ENCODE results near the gene PDXP. TPM values are rescaled to one million over a fixed set of nuclear protein-coding genes. Genes with fewer than 3 reads are reported as not detected.

PDXP gene
- total and polyA plus RNA-seq, 2 of the 13 experiments (the other 11 are each of a cell fraction or from before 2014, with no cell fraction given) = 58.2 to 70.6 TPM

- TF ChIP-seq ZNF362 (CRISPR knock-in tag; IDR thresholded peaks at IDR 0.05; ENCODE audit: borderline replicate concordance) (no peak; the same call in 1 of the 2 replicates), ZNF546 (CRISPR knock-in tag; conservative IDR thresholded peaks at IDR 0.05) (peak; percentile 53; the same call in 1 of the 2 replicates), NR3C1 (CRISPR knock-in tag; IDR thresholded peaks at IDR 0.05) (no peak), ARID3A (IDR thresholded peaks at IDR 0.05; ENCODE audit: low read depth, low read length) (0 out of 2 replicates have a peak, but pooled peaks have one; percentile 10), RAD51 (IDR thresholded peaks at IDR 0.05; ENCODE audit: borderline replicate concordance) (no peak), ZNF572 (CRISPR knock-in tag; IDR thresholded peaks at IDR 0.05) (no peak), ELF1 (CRISPR knock-in tag; IDR thresholded peaks at IDR 0.05) (peak; percentile 77), ZNF761 (CRISPR knock-in tag; conservative IDR thresholded peaks at IDR 0.05) (no peak), ZSCAN21 (CRISPR knock-in tag; IDR thresholded peaks at IDR 0.05; ENCODE audit: borderline replicate concordance) (peak; percentile 31; the same call in 1 of the 2 replicates), ISX (CRISPR knock-in tag; conservative IDR thresholded peaks at IDR 0.05) (no peak), CENPT (CRISPR knock-in tag; IDR thresholded peaks at IDR 0.05; ENCODE audit: low read depth) (no peak), HMG20A (CRISPR knock-in tag; IDR thresholded peaks at IDR 0.05; ENCODE audit: borderline replicate concordance) (no peak), YEATS2 (CRISPR knock-in tag; IDR thresholded peaks at IDR 0.05; ENCODE audit: borderline replicate concordance) (no peak; the same call in 1 of the 2 replicates)
- TF ChIP-seq, protein P1, sequence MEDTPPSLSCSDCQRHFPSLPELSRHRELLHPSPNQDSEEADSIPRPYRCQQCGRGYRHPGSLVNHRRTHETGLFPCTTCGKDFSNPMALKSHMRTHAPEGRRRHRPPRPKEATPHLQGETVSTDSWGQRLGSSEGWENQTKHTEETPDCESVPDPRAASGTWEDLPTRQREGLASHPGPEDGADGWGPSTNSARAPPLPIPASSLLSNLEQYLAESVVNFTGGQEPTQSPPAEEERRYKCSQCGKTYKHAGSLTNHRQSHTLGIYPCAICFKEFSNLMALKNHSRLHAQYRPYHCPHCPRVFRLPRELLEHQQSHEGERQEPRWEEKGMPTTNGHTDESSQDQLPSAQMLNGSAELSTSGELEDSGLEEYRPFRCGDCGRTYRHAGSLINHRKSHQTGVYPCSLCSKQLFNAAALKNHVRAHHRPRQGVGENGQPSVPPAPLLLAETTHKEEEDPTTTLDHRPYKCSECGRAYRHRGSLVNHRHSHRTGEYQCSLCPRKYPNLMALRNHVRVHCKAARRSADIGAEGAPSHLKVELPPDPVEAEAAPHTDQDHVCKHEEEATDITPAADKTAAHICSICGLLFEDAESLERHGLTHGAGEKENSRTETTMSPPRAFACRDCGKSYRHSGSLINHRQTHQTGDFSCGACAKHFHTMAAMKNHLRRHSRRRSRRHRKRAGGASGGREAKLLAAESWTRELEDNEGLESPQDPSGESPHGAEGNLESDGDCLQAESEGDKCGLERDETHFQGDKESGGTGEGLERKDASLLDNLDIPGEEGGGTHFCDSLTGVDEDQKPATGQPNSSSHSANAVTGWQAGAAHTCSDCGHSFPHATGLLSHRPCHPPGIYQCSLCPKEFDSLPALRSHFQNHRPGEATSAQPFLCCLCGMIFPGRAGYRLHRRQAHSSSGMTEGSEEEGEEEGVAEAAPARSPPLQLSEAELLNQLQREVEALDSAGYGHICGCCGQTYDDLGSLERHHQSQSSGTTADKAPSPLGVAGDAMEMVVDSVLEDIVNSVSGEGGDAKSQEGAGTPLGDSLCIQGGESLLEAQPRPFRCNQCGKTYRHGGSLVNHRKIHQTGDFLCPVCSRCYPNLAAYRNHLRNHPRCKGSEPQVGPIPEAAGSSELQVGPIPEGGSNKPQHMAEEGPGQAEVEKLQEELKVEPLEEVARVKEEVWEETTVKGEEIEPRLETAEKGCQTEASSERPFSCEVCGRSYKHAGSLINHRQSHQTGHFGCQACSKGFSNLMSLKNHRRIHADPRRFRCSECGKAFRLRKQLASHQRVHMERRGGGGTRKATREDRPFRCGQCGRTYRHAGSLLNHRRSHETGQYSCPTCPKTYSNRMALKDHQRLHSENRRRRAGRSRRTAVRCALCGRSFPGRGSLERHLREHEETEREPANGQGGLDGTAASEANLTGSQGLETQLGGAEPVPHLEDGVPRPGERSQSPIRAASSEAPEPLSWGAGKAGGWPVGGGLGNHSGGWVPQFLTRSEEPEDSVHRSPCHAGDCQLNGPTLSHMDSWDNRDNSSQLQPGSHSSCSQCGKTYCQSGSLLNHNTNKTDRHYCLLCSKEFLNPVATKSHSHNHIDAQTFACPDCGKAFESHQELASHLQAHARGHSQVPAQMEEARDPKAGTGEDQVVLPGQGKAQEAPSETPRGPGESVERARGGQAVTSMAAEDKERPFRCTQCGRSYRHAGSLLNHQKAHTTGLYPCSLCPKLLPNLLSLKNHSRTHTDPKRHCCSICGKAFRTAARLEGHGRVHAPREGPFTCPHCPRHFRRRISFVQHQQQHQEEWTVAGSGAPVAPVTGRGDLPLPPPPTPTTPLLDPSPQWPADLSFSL (CRISPR knock-in tag; IDR thresholded peaks at IDR 0.05) = 0 out of 2 replicates have a peak, but pooled peaks have one; percentile 34
- TF ChIP-seq, protein P2, sequence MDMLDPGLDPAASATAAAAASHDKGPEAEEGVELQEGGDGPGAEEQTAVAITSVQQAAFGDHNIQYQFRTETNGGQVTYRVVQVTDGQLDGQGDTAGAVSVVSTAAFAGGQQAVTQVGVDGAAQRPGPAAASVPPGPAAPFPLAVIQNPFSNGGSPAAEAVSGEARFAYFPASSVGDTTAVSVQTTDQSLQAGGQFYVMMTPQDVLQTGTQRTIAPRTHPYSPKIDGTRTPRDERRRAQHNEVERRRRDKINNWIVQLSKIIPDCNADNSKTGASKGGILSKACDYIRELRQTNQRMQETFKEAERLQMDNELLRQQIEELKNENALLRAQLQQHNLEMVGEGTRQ (IDR thresholded peaks at IDR 0.05; ENCODE audit: low read depth, low read length) = no peak
- TF ChIP-seq, protein P2 (CRISPR knock-in tag; IDR thresholded peaks at IDR 0.05; ENCODE audit: borderline replicate concordance) = no peak
These were observed 24.7 kb upstream of the PDXP start (continued) for GRCh38 chr22:37633625-37634416.

Data from HepG2 (cell line).